OCI-LY3 (cell line): ENCODE results near the gene KRT85.

Experiments
- EZH2phosphoT487 ChIP-seq: fragments of 200-600 bp; shearing (Covaris generic); IDR thresholded peaks from 2 replicates; pipeline ENCODE4 v1.6.1; 2018; ENCODE audit warnings: antibody characterized with exemption, mixed run types, low read depth
- TF ChIP-seq, protein P1 (sequence below): fragments of 200-600, 300-600 bp; sonication (generic); IDR thresholded peaks from 2 replicates; pipeline ENCODE4 v1.5.1; 2014; ENCODE audit warnings: antibody characterized with exemption, low read length, low read depth

- TF ChIP-seq, protein P1, sequence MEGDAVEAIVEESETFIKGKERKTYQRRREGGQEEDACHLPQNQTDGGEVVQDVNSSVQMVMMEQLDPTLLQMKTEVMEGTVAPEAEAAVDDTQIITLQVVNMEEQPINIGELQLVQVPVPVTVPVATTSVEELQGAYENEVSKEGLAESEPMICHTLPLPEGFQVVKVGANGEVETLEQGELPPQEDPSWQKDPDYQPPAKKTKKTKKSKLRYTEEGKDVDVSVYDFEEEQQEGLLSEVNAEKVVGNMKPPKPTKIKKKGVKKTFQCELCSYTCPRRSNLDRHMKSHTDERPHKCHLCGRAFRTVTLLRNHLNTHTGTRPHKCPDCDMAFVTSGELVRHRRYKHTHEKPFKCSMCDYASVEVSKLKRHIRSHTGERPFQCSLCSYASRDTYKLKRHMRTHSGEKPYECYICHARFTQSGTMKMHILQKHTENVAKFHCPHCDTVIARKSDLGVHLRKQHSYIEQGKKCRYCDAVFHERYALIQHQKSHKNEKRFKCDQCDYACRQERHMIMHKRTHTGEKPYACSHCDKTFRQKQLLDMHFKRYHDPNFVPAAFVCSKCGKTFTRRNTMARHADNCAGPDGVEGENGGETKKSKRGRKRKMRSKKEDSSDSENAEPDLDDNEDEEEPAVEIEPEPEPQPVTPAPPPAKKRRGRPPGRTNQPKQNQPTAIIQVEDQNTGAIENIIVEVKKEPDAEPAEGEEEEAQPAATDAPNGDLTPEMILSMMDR = no peak
- no peak for TF ChIP-seq EZH2phosphoT487
These were observed 35.7 kb upstream of the KRT85 start for GRCh38 chr12:52402873-52403540.
